ENCODE data around the gene DSN1. TPM values are rescaled to one million over a fixed set of nuclear protein-coding genes. Genes with fewer than 3 reads are reported as not detected.

Gene DSN1
- total and polyA plus RNA-seq, 10 of the 15 experiments (the other 5 are each of a cell fraction or from before 2014, with no cell fraction given): 15.3 to 33.1 (median 21.7) TPM

DNA sequence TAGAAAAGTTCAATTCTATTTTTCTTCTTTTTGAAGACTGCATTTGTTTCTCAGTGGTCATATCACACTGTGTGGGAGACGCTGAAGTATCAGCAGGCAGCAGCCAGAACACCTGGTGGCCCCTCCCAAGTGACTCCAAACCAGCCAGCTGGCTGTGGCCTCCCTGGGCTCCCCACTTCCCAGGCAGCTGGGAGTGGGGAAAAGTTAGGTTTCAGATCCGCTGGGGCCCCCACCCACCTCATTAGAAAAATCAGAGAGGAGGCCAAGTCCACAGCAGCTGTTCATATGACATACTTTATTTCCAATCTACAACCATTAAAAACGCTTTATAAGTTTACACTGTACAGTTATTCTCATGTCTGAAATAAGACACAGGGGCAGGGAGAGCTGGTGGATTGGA, 3.6 kb upstream of the DSN1 start:
- TF ChIP-seq, protein P1, sequence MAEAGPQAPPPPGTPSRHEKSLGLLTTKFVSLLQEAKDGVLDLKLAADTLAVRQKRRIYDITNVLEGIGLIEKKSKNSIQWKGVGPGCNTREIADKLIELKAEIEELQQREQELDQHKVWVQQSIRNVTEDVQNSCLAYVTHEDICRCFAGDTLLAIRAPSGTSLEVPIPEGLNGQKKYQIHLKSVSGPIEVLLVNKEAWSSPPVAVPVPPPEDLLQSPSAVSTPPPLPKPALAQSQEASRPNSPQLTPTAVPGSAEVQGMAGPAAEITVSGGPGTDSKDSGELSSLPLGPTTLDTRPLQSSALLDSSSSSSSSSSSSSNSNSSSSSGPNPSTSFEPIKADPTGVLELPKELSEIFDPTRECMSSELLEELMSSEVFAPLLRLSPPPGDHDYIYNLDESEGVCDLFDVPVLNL (IDR thresholded peaks at IDR 0.05; ENCODE audit: low read depth, low read length): no peak
- TF ChIP-seq MXI1 (IDR thresholded peaks at IDR 0.05; ENCODE audit: low read depth, low read length) (no peak), EZH2 (IDR thresholded peaks at IDR 0.05; ENCODE audit: borderline replicate concordance, control insufficient read depth, low read depth, low read length) (no peak), RBBP5 (conservative IDR thresholded peaks at IDR 0.05) (no peak), IKZF1 (conservative IDR thresholded peaks at IDR 0.05) (no peak), MEF2B (IDR thresholded peaks at IDR 0.05; ENCODE audit: partially characterized antibody, poor library complexity, severe bottlenecking) (no peak), SIX5 (IDR thresholded peaks at IDR 0.05; ENCODE audit: low read depth, low read length, severe bottlenecking) (no peak), SP1 (IDR thresholded peaks at IDR 0.05; ENCODE audit: low read depth, low read length) (no peak), POLR2AphosphoS2 (IDR thresholded peaks at IDR 0.05; ENCODE audit: low read depth, low read length) (no peak), POLR2AphosphoS5 (IDR thresholded peaks at IDR 0.05; ENCODE audit: low read length) (no peak), POU2F2 (IDR thresholded peaks at IDR 0.05; ENCODE audit: borderline replicate concordance, low read depth, low read length) (no peak), NR2F1 (conservative IDR thresholded peaks at IDR 0.05) (no peak), CBX3 (IDR thresholded peaks at IDR 0.05; ENCODE audit: borderline replicate concordance, low read depth) (no peak), RELA (IDR thresholded peaks at IDR 0.05; ENCODE audit: borderline replicate concordance, partially characterized antibody) (no peak)
- TF ChIP-seq, protein P2, sequence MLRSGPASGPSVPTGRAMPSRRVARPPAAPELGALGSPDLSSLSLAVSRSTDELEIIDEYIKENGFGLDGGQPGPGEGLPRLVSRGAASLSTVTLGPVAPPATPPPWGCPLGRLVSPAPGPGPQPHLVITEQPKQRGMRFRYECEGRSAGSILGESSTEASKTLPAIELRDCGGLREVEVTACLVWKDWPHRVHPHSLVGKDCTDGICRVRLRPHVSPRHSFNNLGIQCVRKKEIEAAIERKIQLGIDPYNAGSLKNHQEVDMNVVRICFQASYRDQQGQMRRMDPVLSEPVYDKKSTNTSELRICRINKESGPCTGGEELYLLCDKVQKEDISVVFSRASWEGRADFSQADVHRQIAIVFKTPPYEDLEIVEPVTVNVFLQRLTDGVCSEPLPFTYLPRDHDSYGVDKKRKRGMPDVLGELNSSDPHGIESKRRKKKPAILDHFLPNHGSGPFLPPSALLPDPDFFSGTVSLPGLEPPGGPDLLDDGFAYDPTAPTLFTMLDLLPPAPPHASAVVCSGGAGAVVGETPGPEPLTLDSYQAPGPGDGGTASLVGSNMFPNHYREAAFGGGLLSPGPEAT (IDR thresholded peaks at IDR 0.05; ENCODE audit: low read depth): no peak
- WGBS (ENCODE audit: insufficient coverage, insufficient replicate concordance, low lambda C conversion rate, missing lambda C conversion rate): 48% methylated on average over 3 of the region's 3 CpGs
- H3K9ac ChIP-seq (ENCODE audit: control insufficient read depth, insufficient read depth, low read length): no peak overlapping the region
- DNase-seq (ENCODE audit: low read depth, low spot score): no peak
- peaks cover 24% of the 10 kb centered on the region for H3K4me1 ChIP-seq (ENCODE audit: control insufficient read depth, insufficient read depth, low read length)
- intact Hi-C loops (cut with micrococcal nuclease; ENCODE audit: unreplicated experiment) (no loop called here), in situ Hi-C loops (cut with MboI) (no loop called here)
- POLR2A ChIA-PET: no interaction called here
- FAIRE-seq: no peak
- no peak overlapping the region for H3K4me2 ChIP-seq (ENCODE audit: control insufficient read depth, insufficient read depth)
- CTCF ChIA-PET: interaction anchor here (0.6 to 3.8 kb wide), 6 partner anchors 15 to 634 kb away, joined by 3 to 32 read pairs (median 3); no protein-coding TSS in a partner anchor
- H4K20me1 ChIP-seq (ENCODE audit: control insufficient read depth, insufficient read depth): no peaks in the 10 kb centered on the region
- H3K79me2 ChIP-seq (ENCODE audit: control insufficient read depth, insufficient read depth, low read length): peaks cover 10% of the 10 kb centered on the region
- H2AFZ ChIP-seq (ENCODE audit: control insufficient read depth, low read depth, low read length): no peak overlapping the region
- no peaks in the 10 kb centered on the region for H3K9me3 ChIP-seq (replicated peaks; ENCODE audit: control insufficient read depth, insufficient read depth, low read length)
- RAD21 ChIA-PET (ENCODE audit: unreplicated experiment): interaction anchor here (0.7 kb wide), 1 partner anchor 58 kb away, joined by 3 read pairs; no protein-coding TSS in a partner anchor
- no peaks in the 10 kb centered on the region for H3K36me3 ChIP-seq (ENCODE audit: control insufficient read depth in 2 of 2, insufficient read depth in 2 of 2, low read length in 1 of 2)
- no peak overlapping the region for H3K27ac ChIP-seq (ENCODE audit: control insufficient read depth, insufficient read depth)
- SMC1A ChIA-PET (ENCODE audit: uncharacterized antibody, unreplicated experiment): no interaction called here
- BruUV-seq (replicated peaks): no TSS peak
- no peak overlapping the region for H3K4me3 ChIP-seq
- no peak for ATAC-seq
- H3K27me3 ChIP-seq (replicated peaks in 1 of 2; ENCODE audit: control insufficient read depth in 2 of 2, insufficient read depth in 2 of 2, low read length in 1 of 2): no peaks in the 10 kb centered on the region
